DOHH2 (cell line): ENCODE data around the gene THRB.

ENCODE experiments used
- CTCF ChIP-seq: fragments of 200-600 bp; sonication (generic); IDR thresholded peaks from one replicate; pipeline ENCODE4 v1.5.1; 2014; ENCODE audit warnings: antibody characterized with exemption, mild to moderate bottlenecking, low read depth, low read length; ENCODE audit not compliant: poor library complexity, severe bottlenecking
- EZH2phosphoT487 ChIP-seq: fragments of 200-600 bp; sonication (generic); IDR thresholded peaks from 2 replicates; pipeline ENCODE4 v1.6.1; 2017; ENCODE audit warnings: borderline replicate concordance, mild to moderate bottlenecking, antibody characterized with exemption, low read length, moderate library complexity, mixed read lengths

DNA sequence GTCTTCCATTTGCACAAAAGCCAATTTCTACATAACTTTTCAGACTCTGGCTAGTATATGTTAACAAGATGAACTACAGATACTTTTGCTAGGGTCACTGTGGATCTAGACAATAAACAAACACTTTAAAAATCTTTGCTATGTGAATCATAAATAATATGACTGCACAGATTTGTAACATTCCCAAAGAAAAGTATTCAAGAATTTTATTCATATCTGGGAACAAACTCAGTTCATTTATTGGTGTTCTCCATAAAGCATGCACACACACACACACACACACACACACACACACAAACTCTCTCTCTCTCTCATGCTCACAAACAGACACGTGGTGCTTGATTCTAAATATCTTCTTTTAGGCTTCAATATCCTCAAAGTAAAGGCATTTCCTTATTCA is 18.8 kb upstream of the THRB start:
- TF ChIP-seq CTCF: no peak
- TF ChIP-seq EZH2phosphoT487: no peak
